SK-N-SH (cell line): ENCODE data around the gene PIANP.
"Not testable (repeated sequence)": the region's sequence is repeated elsewhere in the genome, so short reads cannot be mapped to it uniquely, and the experiment has no call there.

Experiments used
- FOXJ3 ChIP-seq: sonication (generic); formaldehyde crosslinking; IDR thresholded peaks from 2 replicates; pipeline ENCODE4 v1.5.1; 2020; ENCODE audit warnings: mild to moderate bottlenecking, missing genetic modification reagents
- MEF2A ChIP-seq: IDR thresholded peaks from 2 replicates; pipeline ENCODE4 v1.4.0; 2012; ENCODE audit warnings: low read depth, borderline replicate concordance
- NFIC ChIP-seq: IDR thresholded peaks from 2 replicates; pipeline ENCODE4 v1.4.0; 2012; ENCODE audit warnings: borderline replicate concordance
- RCOR1 ChIP-seq: fragments of 150-350 bp; IDR thresholded peaks from 2 replicates; pipeline ENCODE4 v1.6.1; 2017; ENCODE audit warnings: antibody characterized with exemption, low read length
- TAF1 ChIP-seq: IDR thresholded peaks from 2 replicates; pipeline ENCODE4 v1.6.1; 2012; ENCODE audit warnings: low read depth, mild to moderate bottlenecking, low read length, moderate library complexity, borderline replicate concordance
- TF ChIP-seq, protein P1 (sequence below): fragments of 200-600 bp; sonication (generic); IDR thresholded peaks from 2 replicates; pipeline ENCODE4 v1.6.1; 2017; ENCODE audit warnings: antibody characterized with exemption, mild to moderate bottlenecking, moderate library complexity

DNA sequence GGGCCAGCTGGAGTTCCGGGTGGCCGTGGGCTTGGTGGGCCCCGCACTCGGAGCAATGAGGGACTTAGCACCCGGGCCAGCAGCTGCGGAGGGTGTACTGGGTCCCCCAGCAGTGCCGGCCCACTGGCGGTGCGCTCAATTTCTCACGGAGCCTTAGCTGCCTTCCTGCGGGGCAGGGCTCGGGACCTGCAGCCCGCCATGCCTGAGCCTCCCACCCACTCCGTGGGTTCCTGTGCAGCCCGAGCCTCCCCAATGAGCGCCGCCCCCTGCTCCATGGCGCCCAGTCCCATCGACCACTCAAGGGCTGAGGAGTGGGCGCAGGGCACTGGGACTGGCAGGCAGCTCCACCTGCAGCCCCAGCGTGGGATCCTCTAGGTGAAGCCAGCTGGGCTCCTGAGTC, 7.7 kb upstream of the PIANP start:
- TF ChIP-seq RCOR1, MEF2A, TAF1, FOXJ3, NFIC: not testable (repeated sequence)
- TF ChIP-seq, protein P1, sequence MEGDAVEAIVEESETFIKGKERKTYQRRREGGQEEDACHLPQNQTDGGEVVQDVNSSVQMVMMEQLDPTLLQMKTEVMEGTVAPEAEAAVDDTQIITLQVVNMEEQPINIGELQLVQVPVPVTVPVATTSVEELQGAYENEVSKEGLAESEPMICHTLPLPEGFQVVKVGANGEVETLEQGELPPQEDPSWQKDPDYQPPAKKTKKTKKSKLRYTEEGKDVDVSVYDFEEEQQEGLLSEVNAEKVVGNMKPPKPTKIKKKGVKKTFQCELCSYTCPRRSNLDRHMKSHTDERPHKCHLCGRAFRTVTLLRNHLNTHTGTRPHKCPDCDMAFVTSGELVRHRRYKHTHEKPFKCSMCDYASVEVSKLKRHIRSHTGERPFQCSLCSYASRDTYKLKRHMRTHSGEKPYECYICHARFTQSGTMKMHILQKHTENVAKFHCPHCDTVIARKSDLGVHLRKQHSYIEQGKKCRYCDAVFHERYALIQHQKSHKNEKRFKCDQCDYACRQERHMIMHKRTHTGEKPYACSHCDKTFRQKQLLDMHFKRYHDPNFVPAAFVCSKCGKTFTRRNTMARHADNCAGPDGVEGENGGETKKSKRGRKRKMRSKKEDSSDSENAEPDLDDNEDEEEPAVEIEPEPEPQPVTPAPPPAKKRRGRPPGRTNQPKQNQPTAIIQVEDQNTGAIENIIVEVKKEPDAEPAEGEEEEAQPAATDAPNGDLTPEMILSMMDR: not testable (repeated sequence)
